K562 (cell line): ENCODE results near the gene WDR91.

Source experiments
- CEBPB ChIP-seq: fragments of 450-650 bp; IDR thresholded peaks from 2 replicates; pipeline ENCODE4 v1.6.1; 2016; ENCODE audit warnings: missing genetic modification characterization, missing compliant biosample characterization
- CREB1 ChIP-seq, 2 experiments: sonication (generic) in 1 of 2; formaldehyde crosslinking in 1 of 2; IDR thresholded peaks; 2 replicates each; pipeline versions ENCODE4 v1.6.1 to v1.8.0; 2012 to 2022; ENCODE audit warnings: inconsistent platforms in 1 of 2, mild to moderate bottlenecking in 1 of 2, missing genetic modification reagents in 1 of 2, moderate library complexity in 1 of 2
- CTCF ChIP-seq, 3 experiments: IDR thresholded peaks in 2 of 3; conservative IDR thresholded peaks in 1 of 3; 2 replicates each; pipeline ENCODE4 v1.5.1; 2011 to 2012; ENCODE audit warnings: low read length in 3 of 3, mild to moderate bottlenecking in 3 of 3, control low read depth in 2 of 3, improper control_type of control experiment in 1 of 3, inconsistent platforms in 1 of 3, low read depth in 1 of 3, mixed read lengths in 1 of 3, moderate library complexity in 1 of 3; ENCODE audit not compliant: insufficient read depth in 2 of 3
- DNMT1 ChIP-seq: fragments of 450-650 bp; IDR thresholded peaks from 2 replicates; pipeline ENCODE4 v1.6.1; 2016; ENCODE audit warnings: antibody characterized with exemption, mild to moderate bottlenecking
- JUN ChIP-seq, 2 experiments: sonication (generic) in 1 of 2; formaldehyde crosslinking in 1 of 2; IDR thresholded peaks; 2 replicates each; pipeline versions ENCODE4 v1.6.1 to v1.8.0; 2012 to 2022; ENCODE audit warnings: borderline replicate concordance in 2 of 2, mild to moderate bottlenecking in 2 of 2, improper control_type of control experiment in 1 of 2, low read depth in 1 of 2, low read length in 1 of 2, missing genetic modification reagents in 1 of 2
- NFRKB ChIP-seq: fragments of 450-650 bp; IDR thresholded peaks from 2 replicates; pipeline ENCODE4 v1.6.1; 2016; ENCODE audit warnings: low read depth
- PHF8 ChIP-seq: fragments of 200-600 bp; sonication (generic); IDR thresholded peaks from 2 replicates; pipeline ENCODE4 v1.6.1; 2012; ENCODE audit warnings: mixed run types, mild to moderate bottlenecking, inconsistent platforms, low read length, moderate library complexity, borderline replicate concordance
- POLR2AphosphoS5 ChIP-seq: IDR thresholded peaks from 2 replicates; pipeline ENCODE4 v1.6.1; 2011; ENCODE audit warnings: mild to moderate bottlenecking, low read depth, low read length, moderate library complexity; ENCODE audit not compliant: control insufficient read depth, insufficient read depth
- RAD21 ChIP-seq, 2 experiments: fragments of 250-450 bp in 1 of 2; fragments of 450-650 bp in 1 of 2; sonication (Bioruptor Pico) in 1 of 2; formaldehyde crosslinking in 1 of 2; IDR thresholded peaks in 1 of 2; conservative IDR thresholded peaks in 1 of 2; 2 replicates each; pipeline versions ENCODE4 v1.4.0 to v1.8.0; 2020 to 2022; ENCODE audit warnings: mild to moderate bottlenecking in 2 of 2, moderate library complexity in 1 of 2
- TAL1 ChIP-seq: fragments of 450-650 bp; IDR thresholded peaks from 2 replicates; pipeline ENCODE4 v1.6.1; 2016; ENCODE audit warnings: mild to moderate bottlenecking
- ZNF444 ChIP-seq: fragments of 250-450 bp; sonication (Bioruptor Pico); IDR thresholded peaks from 2 replicates; pipeline ENCODE4 v1.4.0; 2020; ENCODE audit warnings: mild to moderate bottlenecking, moderate library complexity
- TF ChIP-seq, protein P1 (sequence below): sonication (generic); formaldehyde crosslinking; IDR thresholded peaks from 2 replicates; pipeline ENCODE4 v1.8.0; 2022; ENCODE audit warnings: mild to moderate bottlenecking, low read depth, missing genetic modification reagents

GRCh38 chr7:135206941-135207391, 4.4 kb downstream of the WDR91 start:
- TF ChIP-seq RAD21 (CRISPR knock-in tag; conservative IDR thresholded peaks at IDR 0.05 in 1 of 2, IDR thresholded peaks at IDR 0.05 in 1 of 2), result no peak
- TF ChIP-seq JUN (IDR thresholded peaks at IDR 0.05; ENCODE audit: borderline replicate concordance, low read depth, low read length), result no peak
- TF ChIP-seq JUN (CRISPR knock-in tag; IDR thresholded peaks at IDR 0.05; ENCODE audit: borderline replicate concordance), result no peak
- TF ChIP-seq, protein P1, sequence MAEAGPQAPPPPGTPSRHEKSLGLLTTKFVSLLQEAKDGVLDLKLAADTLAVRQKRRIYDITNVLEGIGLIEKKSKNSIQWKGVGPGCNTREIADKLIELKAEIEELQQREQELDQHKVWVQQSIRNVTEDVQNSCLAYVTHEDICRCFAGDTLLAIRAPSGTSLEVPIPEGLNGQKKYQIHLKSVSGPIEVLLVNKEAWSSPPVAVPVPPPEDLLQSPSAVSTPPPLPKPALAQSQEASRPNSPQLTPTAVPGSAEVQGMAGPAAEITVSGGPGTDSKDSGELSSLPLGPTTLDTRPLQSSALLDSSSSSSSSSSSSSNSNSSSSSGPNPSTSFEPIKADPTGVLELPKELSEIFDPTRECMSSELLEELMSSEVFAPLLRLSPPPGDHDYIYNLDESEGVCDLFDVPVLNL (CRISPR knock-in tag), result no peak
- TF ChIP-seq POLR2AphosphoS5, result no peak
- TF ChIP-seq CEBPB (tag), result no peak
- TF ChIP-seq NFRKB, result no peak
- TF ChIP-seq CTCF (IDR thresholded peaks at IDR 0.05 in 2 of 3, conservative IDR thresholded peaks at IDR 0.05 in 1 of 3; ENCODE audit: insufficient read depth in 2 of 3, low read depth in 1 of 3, low read length in 3 of 3), result no peak
- TF ChIP-seq CREB1 (IDR thresholded peaks at IDR 0.05), result no peak
- no peak for TF ChIP-seq CREB1 (CRISPR knock-in tag; IDR thresholded peaks at IDR 0.05)
- no peak for TF ChIP-seq DNMT1
- TF ChIP-seq ZNF444 (CRISPR knock-in tag), result no peak
- no peak for TF ChIP-seq PHF8
- no peak for TF ChIP-seq TAL1
